ENCODE data around the gene RUNX1.

RUNX1 gene

GRCh38 chr21:34989337-34990151 lies 59.6 kb downstream of the RUNX1 start:
- no peak for DNase-seq

DNA sequence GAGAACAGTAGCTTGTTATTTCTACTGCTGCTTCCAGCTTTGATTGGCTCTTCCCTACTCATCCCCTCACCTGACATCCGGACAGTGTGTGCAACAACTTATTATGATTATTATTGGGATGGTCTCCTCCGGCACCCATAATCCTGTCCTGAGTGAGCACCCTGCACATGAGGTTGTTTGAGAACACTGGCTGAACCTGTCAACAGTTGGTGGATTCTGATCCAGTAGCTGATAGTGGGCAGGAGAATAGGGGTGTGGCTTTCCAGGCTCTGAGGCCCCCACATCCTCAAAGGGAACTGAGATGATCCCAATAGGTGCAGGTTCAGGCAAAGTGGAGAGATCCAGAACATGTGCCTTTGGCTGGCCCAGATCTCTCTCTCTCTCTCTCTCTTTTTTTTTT lies 60.5 kb downstream of the RUNX1 start:
- DNase-seq = no peak

DNA sequence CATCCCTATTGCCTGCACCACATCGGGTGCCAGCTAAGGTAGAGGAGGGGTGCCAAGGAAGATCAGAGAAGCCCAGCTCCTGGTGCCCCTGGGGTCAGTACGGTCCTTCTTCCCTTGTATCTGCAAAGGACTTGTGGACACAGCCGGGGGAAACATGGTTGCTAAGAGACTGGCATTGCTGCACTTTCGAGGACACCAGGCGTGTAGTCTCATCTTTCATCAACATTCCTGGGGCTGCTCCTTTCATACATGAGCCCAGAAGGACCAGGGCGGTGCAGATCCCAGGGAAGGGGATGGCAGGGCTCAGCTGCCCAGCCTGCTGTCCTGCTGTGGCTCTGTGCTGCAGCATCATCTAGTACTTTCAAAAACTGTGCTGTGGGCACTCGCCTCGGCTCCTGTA lies 61.0 kb downstream of the RUNX1 start:
- no peak for DNase-seq

DNA sequence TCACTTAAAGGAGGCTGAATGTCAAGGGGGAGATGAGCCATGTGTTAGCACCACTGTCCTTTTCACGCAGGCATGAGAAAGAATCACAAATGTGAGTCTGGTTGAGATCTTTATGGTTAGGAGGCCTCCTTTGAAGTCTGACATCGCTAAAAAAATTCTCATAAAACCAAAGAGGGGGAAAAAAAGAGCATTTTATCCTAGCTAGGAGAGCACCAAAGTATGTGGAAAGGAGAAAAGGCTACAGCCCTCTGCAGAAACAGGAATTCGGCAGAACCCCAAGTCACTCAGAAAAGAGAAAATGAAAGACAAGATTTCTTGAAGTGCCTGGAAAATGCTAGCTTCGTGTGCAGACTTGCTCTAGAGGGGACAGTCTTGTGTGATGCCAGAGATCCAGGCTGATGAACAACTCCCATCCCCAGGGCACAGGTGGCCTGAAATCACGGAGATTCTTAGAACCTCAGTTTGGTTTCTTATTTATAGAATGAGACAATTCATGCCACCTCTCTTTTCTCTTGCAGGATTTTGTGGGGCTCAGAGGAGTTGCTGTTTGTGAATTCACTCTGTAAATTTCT lies 61.5 kb downstream of the RUNX1 start:
- no peak for DNase-seq

GRCh38 chr21:34986561-34987500 lies 62.3 kb downstream of the RUNX1 start:
- DNase-seq = peak; percentile 66

- no peak for DNase-seq
Observed at GRCh38 chr21:34984356-34985058, 64.6 kb downstream of the RUNX1 start.

DNA sequence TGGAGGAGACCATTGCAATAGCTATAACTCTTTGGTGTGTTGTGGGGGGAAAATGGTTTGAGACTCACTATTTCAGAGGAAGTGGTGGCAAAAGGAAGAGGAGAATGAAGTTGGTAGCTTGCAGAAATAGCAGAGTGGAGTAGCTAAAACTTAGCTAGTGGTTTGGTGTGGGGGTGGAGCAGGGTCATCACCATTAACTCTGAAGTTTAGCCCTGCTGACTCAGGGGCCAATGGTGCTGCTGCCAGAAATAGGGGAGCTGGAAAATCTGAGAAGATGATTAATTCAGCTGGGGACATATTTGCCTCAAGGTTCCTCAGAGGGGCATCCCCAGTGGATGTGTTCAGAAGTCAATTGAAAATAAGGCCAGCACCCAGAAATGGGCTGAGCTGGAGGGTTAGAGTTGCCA lies 65.4 kb downstream of the RUNX1 start:
- DNase-seq = no peak

DNA sequence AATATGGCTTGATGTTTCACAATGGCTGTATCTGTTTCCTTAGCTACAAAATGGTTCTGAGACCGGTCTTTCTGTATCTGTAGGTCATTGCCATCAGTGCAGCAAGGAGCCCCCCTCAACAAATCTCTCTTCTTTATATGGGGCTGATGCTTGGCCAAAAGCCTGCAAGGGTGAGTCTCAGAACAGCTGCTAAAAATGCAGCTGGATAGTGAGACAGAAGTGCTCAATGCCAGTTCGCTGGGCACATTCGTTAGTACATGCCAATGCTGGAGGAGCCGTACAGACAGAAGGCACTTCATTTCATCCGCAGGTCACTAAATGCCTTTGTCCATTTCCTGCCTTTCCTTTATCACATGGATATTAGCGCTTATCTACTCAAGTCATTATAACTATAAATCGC lies 67.3 kb downstream of the RUNX1 start:
- DNase-seq = no peak

DNA sequence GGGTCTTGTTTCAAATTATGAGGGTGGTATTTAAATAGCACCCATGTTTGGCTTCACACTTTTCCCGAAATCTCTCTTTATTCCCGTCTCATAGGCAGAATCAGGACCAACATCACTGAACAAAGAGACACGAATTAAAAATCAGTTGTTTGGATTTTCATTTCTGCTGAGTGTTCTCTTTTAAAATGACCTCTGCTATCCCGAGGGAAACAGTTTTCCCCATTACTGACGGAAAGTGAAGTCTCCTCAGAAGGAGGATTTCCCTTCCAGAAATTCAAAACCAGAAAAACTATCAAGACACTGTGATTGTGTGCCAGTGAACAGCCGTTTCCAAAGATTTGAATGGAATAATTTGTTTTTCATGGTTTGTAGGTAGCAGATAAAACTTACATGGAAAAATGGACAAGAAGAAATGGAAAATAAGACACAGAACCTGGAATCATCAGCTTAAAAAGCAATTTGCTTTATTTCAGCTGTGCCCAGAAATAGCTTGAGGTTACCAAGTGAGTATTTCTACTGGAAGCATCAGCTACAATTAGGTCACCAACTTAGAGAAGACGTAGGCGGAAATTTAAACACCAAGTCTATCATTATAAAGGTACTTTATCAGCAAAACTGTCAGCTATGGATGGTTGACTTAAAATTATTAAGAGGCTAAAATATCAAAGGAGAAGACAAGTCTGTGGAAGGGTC lies 68.5 kb downstream of the RUNX1 start:
- no peak for DNase-seq

DNA sequence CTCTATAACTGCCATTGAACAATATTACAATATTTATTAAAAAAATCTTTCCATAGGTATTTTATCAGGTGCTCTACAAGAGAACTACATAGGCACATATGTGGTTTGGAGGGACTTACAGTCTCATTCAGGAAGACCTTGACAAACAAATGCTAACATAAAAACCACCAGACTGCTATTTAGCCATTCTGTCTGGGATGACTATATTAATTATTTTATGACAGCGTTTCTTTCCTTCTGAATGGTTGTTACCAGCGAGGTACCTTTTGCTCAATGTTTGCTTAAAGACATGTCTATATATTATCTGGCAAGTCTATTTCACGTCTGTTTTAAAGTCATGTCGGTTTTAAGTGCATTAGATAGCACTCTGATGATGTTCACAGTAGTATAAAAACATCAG lies 69.7 kb downstream of the RUNX1 start:
- DNase-seq = no peak

DNA sequence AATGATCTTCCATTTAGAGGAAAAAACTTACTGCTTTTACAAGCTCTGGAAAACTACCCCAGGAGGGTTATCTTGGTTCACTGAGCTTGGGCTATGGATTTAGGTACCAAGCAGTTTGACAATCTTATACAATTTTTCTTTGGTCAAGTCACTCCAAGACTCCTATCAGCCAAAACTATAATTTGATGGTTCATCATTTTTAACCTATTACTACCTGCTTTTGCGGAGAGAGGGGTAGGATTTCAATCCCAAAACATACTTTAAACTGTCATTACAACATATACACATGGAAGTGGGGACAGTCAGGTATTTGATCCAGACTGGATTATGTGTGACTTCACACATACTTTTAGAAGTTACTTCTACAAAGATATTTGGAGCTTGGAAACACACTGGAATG lies 71.8 kb downstream of the RUNX1 start:
- no peak for DNase-seq

DNA sequence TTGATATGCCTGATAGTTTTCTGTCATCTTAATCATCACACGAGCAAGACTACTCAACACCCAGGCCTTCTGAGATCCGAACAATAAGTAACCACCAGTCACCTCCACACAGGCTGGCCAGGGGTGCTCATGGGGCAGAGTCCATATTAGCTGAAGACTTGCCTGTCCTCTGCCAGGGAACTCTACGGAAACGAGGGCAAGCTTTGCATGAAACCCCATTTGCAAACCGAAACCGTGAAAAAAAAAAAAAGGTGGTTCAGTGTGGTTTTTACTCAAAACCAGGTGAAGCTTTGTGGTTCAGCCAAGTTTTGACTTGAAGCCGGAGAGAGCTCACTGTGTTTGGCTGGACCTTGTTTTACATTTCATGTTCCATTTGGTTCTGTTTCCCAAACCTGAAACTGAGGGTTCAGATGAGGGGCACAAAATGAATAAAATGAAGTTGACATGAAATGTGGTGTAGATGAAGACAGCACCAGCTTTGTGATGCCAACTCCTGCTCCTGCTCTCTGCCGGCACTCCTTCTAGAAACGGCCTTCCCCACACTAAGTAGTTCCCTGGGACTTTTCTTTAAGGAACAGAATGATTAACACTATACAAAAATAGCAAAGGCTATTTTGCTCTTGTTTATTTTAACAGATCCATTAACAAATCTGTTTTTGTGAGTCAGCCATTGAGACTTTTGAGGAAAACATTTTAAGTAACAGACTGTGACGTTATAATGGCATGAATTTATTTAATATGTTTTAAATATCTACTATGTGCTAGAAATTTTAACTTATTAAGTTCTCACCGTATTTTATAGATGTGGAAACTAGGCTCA lies 74.7 kb downstream of the RUNX1 start:
- DNase-seq = peak; percentile 35

DNA sequence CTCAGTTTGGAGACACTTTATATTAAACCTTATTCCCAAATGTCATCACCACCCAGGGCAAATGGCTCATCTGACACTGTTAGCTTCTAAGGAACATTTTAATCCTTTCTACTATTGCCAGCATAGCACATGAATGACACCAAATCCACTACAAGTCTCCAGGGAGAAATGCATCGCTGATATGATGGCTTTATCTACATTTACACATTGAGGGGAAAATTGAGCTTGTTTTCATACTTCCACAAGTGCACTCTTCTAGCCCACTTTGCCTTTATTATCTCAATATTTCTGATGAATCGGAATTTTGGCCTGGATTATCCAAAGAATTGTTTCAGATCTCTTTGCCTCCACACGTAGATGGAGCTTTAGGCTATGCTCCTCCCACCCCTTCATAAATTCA lies 75.4 kb downstream of the RUNX1 start:
- no peak for DNase-seq

GRCh38 chr21:34971656-34972055 lies 77.4 kb downstream of the RUNX1 start:
- DNase-seq = no peak

DNA sequence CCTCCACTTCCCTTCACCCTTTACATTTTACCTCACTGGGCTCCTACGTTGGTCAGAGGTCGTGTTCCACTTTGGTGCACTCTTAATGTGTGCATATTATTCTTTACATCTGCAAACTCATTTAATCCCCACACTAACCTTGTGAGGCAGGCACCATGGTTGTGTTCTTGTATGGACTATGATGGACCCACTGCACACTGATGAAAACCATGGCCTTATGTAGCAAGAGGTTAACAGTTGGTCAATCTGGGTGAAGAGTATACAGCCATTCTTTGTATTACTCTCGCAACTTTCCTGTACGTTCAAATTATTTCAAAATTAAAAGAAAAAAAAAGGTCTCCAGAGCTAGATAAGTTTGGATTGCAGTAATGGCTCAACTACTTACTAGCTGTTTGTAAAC lies 78.5 kb downstream of the RUNX1 start:
- no peak for DNase-seq

GRCh38 chr21:34970167-34970500 lies 79.0 kb downstream of the RUNX1 start:
- no peak for DNase-seq

DNA sequence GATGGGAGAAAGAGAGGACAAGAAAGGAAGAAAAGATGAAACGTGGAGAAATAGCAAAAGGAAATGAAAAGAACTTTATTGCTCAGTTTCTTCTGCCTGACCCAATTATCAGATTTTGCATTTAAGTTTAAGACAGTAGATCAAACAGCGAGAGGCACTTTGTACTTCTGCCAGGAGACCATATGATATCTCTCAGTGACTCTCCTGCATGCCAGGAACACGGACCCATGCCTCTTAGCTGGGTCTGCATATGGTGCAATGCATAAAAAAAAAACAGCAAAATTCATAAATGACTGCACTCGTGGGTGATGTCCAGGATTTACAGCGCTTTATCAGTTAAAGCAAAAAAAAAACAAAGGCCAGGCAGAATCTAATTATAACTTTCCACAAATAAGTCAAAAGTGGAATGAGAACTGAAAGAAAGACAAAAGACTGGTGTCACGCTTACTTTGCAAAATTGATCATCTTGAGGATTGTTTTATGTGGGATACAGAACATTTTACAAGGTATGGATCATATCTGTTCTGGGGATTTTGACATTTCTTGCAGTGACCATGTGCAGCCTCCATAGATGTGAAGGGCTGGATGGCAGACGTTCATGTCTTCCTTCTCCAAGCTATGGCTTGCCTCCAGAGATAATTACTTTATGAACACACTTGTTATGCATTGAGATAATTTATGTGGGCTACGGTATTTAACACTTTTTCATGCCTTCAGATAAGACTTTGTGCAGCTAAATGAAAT lies 79.5 kb downstream of the RUNX1 start:
- DNase-seq = no peak

- DNase-seq = no peak
Observed at GRCh38 chr21:34968414-34969333, 80.4 kb downstream of the RUNX1 start.

DNA sequence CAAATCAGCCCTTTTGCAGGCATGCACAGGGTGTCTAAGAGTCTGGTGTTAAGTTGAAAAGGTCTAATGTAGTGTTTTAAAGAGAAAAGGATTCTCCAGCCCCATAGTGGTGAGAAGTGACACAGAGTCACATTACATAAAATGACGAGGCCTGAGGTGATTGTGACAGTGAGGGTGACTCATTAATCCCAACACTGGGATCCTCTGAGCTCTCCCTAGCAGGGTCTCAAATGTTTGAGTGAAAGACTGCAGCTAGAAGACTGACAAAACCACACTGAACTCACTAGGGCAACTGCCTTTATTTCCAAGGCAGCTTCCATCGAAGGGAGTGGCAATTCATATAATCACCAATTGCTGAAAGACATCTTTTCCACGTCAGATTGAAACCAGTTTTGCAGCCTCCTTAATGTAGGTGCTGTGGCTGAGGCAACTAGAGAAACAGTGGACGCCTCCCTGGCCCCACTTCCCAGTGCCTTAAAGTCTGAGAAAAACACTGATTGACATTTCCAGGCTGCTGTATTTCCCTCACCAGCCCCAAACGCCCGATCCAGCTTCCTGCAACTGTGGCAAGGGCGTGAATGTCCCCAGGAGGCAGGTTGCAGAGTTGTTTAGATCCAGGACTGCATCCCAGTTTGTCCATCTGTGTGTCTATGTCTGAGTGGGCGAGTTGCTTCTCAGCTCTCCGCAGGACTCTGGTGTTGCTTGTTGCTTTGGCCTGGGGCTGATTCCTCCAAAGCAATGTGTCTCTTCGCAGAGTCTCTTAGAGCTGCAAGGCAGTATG lies 81.4 kb downstream of the RUNX1 start:
- peak; percentile 26 for DNase-seq
